ENCODE measurements around the gene NR1H2.

DNA sequence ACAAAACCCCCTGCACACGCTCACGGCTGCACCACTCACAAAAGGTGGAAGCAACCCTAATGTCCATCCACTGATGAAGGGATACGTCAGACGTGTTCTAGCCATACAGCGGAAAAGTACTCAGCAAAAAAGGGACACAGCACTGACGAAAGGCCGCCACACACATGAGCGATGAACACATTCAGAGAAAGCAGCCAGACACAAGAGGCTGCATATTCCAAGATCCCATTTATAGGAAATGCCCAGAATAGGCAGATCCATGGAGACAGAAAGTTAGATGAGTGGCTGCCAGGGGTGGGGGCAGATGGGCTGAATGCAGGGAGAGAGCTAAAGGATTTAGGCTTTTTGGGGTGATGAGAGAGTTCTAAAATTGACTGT, 11.6 kb downstream of the NR1H2 start:
- TF ChIP-seq, protein P1, sequence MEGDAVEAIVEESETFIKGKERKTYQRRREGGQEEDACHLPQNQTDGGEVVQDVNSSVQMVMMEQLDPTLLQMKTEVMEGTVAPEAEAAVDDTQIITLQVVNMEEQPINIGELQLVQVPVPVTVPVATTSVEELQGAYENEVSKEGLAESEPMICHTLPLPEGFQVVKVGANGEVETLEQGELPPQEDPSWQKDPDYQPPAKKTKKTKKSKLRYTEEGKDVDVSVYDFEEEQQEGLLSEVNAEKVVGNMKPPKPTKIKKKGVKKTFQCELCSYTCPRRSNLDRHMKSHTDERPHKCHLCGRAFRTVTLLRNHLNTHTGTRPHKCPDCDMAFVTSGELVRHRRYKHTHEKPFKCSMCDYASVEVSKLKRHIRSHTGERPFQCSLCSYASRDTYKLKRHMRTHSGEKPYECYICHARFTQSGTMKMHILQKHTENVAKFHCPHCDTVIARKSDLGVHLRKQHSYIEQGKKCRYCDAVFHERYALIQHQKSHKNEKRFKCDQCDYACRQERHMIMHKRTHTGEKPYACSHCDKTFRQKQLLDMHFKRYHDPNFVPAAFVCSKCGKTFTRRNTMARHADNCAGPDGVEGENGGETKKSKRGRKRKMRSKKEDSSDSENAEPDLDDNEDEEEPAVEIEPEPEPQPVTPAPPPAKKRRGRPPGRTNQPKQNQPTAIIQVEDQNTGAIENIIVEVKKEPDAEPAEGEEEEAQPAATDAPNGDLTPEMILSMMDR (IDR thresholded peaks at IDR 0.05), result no peak
- TF ChIP-seq POLR2A (IDR thresholded peaks at IDR 0.05), result no peak

Data from tibial nerve (tissue), 3 donors.